GM19351 (cell line): ENCODE results near the gene MEX3A.
"Not testable (repeated sequence)": the region's sequence is repeated elsewhere in the genome, so short reads cannot be mapped to it uniquely, and the experiment has no call there.

ENCODE experiments used
- ATAC-seq: cut with Tn5 transposase; IDR thresholded peaks from one replicate; pipeline ENCODE4 v1.9.1; 2021; ENCODE audit warnings: mild to moderate bottlenecking, moderate library complexity; ENCODE audit not compliant: unreplicated experiment

Gene MEX3A

DNA sequence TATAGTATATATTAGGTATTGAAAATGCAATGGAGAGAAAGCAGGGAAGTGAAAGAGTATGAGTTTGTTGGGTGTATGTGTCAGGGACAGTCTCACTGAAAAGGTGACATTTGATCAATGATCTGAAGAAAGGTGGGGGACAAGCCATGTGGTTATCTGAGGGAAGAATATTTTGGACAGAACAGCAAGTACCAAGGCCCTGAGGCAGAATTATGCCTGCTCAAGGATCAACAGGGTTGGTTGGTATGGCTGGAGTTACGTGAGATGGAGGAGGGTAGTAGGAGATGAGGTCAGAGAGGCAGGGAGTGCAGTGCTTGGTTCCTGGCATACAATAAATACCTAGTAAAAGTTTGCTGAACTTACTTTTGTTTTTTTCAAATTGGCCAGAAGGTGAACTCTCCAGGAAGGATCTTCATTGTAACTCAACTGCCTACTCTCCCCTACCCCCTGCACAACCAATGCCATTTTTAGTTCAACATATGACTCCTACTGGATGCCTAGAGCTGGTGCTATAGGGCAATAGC is 25.9 kb downstream of the MEX3A start:
- no peak for ATAC-seq

GRCh38 chr1:156055281-156056048 is 26.8 kb downstream of the MEX3A start:
- ATAC-seq = no peak

DNA sequence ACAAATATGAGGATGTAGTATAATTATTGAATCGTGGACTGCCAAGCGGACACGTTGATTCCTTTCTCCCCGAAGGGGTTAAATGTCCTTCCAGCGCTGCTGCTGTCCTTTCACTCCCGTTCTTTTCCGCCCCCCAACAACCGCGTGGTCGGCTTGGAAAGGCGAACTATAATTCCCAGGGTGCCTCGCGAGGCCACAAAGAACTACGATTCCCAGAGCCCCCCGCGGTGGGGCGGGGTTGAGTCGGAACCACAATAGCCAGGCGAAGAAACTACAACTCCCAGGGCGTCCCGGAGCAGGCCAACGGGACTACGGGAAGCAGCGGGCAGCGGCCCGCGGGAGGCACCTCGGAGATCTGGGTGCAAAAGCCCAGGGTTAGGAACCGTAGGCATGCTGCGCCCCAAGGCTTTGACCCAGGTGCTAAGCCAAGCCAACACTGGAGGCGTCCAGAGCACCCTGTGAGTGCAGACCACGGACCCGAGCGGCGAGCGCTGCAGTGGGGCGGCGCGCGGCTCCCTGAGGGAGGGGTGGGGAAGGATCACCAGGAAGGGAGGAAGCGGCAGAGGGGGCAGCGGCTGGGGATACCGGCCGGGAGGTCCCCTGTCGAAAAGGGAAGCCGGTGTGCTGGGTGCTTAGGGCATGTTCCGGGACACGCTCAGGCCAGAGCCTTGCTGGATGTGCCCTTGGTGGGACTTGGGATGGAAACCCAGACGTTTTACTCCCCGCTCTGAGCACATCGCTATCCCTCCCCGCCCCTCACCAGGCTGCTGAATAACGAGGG is 27.6 kb downstream of the MEX3A start, which contains the start of gene LAMTOR2:
TSS of gene LAMTOR2 (plus strand) at position 283 of the 781 bp plus-strand sequence. CDS start at position 391, 108 bp downstream.
- peak; percentile 75 for ATAC-seq

DNA sequence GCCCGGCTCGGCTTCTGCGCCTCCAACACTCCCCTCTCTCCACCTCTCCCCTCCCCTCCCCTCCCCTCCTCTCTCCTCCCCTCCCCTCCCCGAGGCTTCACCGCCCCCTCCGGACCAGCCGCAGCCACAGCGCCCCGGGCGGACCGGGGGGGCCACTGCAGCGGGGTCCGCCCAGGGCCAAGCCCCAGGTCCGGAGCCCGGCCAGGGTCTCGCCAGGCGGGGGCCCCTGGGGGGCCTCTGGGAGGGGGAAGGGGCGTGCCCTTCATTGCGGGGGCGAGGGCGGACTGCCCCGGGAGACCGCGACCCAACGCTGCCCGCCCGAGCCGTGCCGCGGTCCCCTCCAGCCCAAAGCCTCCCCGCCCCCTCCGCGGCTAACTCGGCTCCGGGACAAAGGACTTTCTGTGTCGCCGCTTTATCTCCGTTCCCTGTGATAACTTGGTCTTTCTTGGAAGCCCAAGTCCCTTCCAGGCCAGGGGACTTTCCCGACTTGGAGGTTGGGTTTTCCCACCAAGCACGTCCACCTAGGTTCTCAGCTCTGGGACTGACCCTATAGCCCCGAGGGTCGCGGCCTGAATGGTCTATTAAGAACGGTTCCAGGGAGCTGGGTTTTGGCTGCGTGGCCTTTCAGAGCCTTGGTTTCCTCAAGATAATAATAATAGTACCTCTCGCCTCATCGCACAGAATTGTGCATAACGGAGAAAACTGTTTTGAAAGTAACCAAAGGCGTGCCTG is 28.3 kb downstream of the MEX3A start, which contains the start of gene UBQLN4:
TSS of gene UBQLN4 (minus strand) at position 31 of the 732 bp plus-strand sequence. CDS start 97 bp downstream, outside the sequence.
- ATAC-seq = peak; percentile 43

DNA sequence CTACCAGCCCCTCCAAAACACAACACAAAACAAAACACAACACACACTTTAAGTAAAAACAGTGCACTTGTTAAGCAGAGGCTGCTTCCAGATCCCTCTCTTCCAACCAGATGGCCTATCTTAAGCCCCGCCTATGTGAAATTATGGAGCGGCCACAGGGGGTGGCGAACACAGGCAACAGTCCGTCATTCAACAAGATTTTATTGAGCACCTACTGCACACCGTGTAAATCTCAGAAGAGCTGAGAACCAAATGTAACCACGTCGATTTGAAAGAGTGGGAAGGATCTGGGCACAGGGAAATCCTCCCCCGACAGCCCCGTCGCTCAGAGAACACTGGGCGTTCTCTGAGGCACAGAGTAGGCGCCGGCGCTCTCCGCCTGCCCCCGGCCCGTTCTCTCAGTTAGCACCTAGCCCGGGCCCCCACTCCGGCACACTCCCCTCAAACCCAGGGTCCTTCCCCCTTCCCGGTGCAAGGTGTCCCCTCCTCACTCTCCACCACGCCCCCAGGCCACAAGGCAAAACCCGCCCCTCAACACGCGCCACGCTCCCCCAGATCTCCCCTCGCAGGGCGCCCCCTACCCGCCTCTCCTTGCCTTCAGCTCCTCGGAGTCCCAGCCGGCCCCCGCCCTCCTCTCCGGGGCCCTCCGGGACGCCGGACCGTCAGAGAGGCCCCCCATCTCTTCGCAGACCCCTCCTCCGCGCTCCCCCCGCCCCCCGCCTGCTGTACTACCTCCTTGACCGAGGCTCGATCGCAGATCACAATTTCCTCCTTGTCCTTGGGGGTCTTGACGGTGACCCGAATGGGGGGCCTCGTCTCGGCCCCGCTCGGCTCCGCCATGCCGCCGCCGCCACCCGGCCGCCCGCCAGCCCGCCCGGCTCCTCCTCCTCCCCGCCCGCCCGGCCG is 29.1 kb downstream of the MEX3A start:
- no peak for ATAC-seq

DNA sequence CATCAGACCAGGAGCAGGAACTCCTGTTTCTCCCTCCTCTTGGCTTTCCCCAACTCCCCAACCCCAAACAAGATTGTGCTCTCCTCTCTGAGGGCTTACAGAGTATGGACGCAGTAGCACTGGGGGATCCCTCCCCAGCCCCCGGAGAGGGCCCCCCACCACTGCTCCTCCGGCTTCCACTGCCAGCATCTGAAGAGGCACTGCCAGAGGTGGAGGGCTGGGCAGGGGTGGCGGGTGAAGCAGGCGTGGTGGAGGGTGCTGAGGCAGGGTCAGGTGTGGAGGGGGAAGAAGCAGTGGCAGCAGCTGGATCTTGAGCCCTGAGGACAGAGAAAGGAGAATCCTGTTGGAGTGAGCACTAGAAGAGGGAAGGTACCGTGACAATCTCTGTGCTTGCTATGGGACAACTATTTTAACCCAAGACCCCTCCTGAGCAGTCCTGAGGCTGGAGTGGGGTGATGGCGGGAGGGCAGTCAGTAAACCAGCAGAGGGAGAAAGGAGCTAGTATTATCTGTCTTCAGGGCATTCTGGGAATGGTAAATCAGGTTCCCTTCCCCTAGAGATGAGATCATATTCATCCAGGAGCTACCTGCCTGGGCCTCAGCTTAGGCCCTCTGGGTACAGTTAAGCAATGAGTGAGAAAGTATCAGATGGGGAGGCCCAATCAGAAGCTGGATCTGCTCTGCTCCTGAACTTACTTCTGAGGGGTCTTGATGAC is 31.1 kb downstream of the MEX3A start:
- no peak for ATAC-seq

DNA sequence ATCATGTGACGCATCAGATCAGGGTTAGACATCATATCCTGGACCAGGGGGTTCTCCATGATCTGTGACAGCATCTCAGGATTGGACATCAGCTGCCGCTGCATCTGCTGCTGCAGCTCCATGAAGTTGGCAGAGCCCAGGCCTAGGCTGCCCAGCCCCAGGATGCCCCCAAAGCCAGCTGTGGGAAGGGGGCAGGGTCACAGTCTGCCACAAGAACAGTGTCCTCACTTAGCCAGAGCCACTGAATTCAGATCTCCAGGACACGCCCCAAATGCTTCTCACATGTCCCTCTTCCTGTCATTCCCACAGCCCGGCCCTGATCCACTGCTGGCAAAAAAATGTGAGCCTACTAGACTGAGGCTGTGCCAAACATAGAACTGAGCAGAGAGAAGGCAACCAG is 31.9 kb downstream of the MEX3A start:
- no peak for ATAC-seq

DNA sequence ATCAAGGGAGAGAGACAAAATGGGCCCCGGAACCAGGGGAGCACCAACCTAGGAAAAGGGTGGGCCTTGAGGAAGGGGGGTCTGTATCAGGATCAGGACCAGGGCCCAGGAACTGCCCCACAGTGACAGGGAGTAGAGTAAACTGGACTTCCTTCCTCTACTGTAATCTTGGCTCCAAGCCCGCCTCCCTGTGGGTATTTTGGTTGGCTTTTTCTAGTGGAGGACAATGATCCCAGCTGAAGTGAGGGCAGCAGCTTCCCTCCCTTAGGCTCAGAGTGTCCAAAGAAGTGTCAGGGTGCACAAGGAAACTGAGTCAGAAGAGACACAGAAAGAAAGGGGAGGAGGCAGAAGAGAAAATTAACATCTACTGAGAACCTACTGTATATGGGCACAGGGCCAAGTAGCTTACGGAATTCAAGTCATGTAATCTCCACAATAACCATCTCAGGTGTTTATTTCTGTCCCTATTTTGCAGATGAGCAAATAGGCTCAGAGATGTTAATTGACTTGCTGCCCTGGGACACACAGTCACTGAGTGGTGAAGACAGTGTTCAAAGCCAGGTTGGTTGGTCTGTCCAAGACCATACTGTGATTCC is 33.5 kb downstream of the MEX3A start:
- no peak for ATAC-seq

- ATAC-seq = no peak
Measured at GRCh38 chr1:156045076-156045475, 37.2 kb downstream of the MEX3A start.

DNA sequence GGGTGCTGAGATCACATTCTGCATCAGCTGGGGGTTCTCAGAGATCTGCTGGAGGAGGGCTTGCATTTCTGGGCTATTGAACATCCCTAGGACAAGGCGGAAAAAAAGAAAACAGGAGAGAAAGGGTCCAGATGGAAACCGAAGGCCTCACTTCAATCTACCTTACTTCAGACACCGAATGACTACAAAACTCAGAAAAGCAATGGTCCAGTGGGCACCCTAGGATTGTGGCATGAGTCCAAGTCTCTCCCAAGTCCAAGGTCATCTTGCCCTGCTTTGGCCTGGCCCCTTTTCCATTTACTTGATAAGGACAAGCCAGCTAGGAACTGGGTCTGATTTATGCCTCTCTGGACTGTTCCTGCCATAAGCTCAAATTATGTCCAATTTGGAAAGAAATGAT is 39.4 kb downstream of the MEX3A start:
- no peak for ATAC-seq

- ATAC-seq = not testable (repeated sequence)
Measured at GRCh38 chr1:156034991-156035390, 47.3 kb downstream of the MEX3A start.

DNA sequence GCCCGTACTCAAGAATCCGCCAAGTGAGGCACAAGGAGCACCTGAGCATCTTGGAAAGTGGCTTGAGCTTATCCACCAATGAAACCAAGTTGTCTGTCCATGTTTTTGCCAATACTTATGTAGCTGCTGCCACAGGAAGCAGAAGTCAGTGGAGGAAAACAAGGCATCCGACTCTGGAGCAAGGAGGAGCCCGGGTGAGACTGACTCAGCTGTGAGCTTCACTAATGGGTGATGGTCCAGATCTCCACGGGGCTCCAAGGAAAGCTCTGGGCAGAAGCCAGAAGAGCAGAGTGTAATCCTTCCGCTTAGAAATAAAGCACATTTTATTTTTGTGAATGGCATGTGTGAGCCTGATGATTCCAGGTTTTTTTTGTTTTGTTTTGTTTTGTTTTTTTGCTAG is 49.3 kb downstream of the MEX3A start:
- ATAC-seq = no peak

DNA sequence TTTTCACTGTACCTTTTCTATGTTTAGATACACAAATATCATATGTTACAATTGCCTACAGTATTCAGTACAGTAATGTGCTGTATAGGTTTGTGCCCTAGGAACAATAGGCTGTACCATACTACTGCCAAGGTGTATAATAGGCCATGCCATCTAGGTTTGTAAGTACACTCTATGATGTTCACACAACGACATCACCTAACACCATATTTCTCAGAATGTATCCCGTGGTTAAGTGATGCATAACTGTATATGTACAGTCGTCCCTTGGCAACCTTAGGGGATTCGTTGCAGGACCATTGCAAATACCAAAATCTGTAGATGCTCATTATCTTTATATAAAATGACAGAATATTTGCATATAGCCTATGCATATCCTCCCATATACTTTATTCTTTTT is 55.7 kb downstream of the MEX3A start:
- no peak for ATAC-seq

- no peak for ATAC-seq
Measured at GRCh38 chr1:156025876-156026275, 56.4 kb downstream of the MEX3A start.

GRCh38 chr1:156024801-156025200 is 57.5 kb downstream of the MEX3A start:
- no peak for ATAC-seq
